Memory B cell (primary cell): ENCODE data around the gene SMARCD3.

Experiments
- ATAC-seq: fragments of 150-1000 bp; cut with Tn5 transposase; 2 replicates; pipeline ENCODE4 v1.10.0; 2021; ENCODE audit warnings: low read depth, mild to moderate bottlenecking, moderate library complexity
- DNase-seq, 2 donors: peaks; one replicate each; pipeline ENCODE4 v3.0.0; 2022; ENCODE audit warnings: low spot score in 2 of 2
- H3K27ac Mint-ChIP-seq: one replicate; pipeline ENCODE4 v1.8.0; 2022; ENCODE audit warnings: mild to moderate bottlenecking, moderate library complexity, mixed read lengths
- H3K27me3 Mint-ChIP-seq: one replicate; pipeline ENCODE4 v1.8.0; 2022; ENCODE audit warnings: mixed read lengths
- H3K36me3 Mint-ChIP-seq: one replicate; pipeline ENCODE4 v1.8.0; 2022; ENCODE audit warnings: mild to moderate bottlenecking, mixed read lengths
- H3K4me1 Mint-ChIP-seq: one replicate; pipeline ENCODE4 v1.8.0; 2022; ENCODE audit warnings: mixed read lengths
- H3K4me3 Mint-ChIP-seq: one replicate; pipeline ENCODE4 v1.8.0; 2022; ENCODE audit warnings: mild to moderate bottlenecking, moderate library complexity, mixed read lengths
- H3K9me3 Mint-ChIP-seq: one replicate; pipeline ENCODE4 v1.8.0; 2022; ENCODE audit warnings: mixed read lengths

The SMARCD3 gene

GRCh38 chr7:151209588-151209987, 38.9 kb downstream of the SMARCD3 start:
- DNase-seq (no peak), ATAC-seq (no peak)
- peaks cover 2% of the 10 kb centered on the region for H3K4me1 Mint-ChIP-seq
- H3K27ac Mint-ChIP-seq: no peak overlapping the region
- peaks cover 10% of the 10 kb centered on the region for H3K27me3 Mint-ChIP-seq
- H3K36me3 Mint-ChIP-seq: peaks cover 16% of the 10 kb centered on the region
- H3K9me3 Mint-ChIP-seq: no peaks in the 10 kb centered on the region
- H3K4me3 Mint-ChIP-seq: no peak overlapping the region

GRCh38 chr7:151208253-151208862, 40.1 kb downstream of the SMARCD3 start:
- Mint-ChIP-seq H3K36me3 (peaks cover 10% of the 10 kb centered on the region), H3K9me3 (no peaks in the 10 kb centered on the region), H3K27ac (no peak overlapping the region), H3K4me3 (no peak overlapping the region), H3K27me3 (peaks cover 10% of the 10 kb centered on the region), H3K4me1 (peaks cover 2% of the 10 kb centered on the region)
- no peak for DNase-seq
- no peak for ATAC-seq

- no peak for ATAC-seq
- Mint-ChIP-seq H3K27ac (no peak overlapping the region), H3K27me3 (peaks cover 10% of the 10 kb centered on the region), H3K36me3 (peaks cover 6% of the 10 kb centered on the region), H3K4me1 (peaks cover 2% of the 10 kb centered on the region), H3K4me3 (no peak overlapping the region), H3K9me3 (no peaks in the 10 kb centered on the region)
- no peak for DNase-seq
Measured at GRCh38 chr7:151207804-151208203, 40.7 kb downstream of the SMARCD3 start.

GRCh38 chr7:151207315-151207714, 41.2 kb downstream of the SMARCD3 start:
- H3K4me1 Mint-ChIP-seq: peaks cover 2% of the 10 kb centered on the region

GRCh38 chr7:151206914-151207313, 41.6 kb downstream of the SMARCD3 start:
- DNase-seq (no peak), ATAC-seq (no peak)
- no peaks in the 10 kb centered on the region for H3K9me3 Mint-ChIP-seq
- H3K4me1 Mint-ChIP-seq: peaks cover 2% of the 10 kb centered on the region
- peaks cover 10% of the 10 kb centered on the region for H3K27me3 Mint-ChIP-seq
- no peak overlapping the region for H3K4me3 Mint-ChIP-seq
- no peak overlapping the region for H3K27ac Mint-ChIP-seq
- H3K36me3 Mint-ChIP-seq: peaks cover 6% of the 10 kb centered on the region

More at GRCh38 chr7:151207315-151207714, 41.2 kb downstream of the SMARCD3 start:
- no peaks in the 10 kb centered on the region for H3K9me3 Mint-ChIP-seq
- peaks cover 10% of the 10 kb centered on the region for H3K27me3 Mint-ChIP-seq
- ATAC-seq: no peak
- no peak overlapping the region for H3K4me3 Mint-ChIP-seq
- H3K36me3 Mint-ChIP-seq: peaks cover 6% of the 10 kb centered on the region
- no peak for DNase-seq
- H3K27ac Mint-ChIP-seq: no peak overlapping the region

GRCh38 chr7:151205730-151206129, 42.8 kb downstream of the SMARCD3 start:
- ATAC-seq: no peak
- Mint-ChIP-seq H3K9me3 (no peaks in the 10 kb centered on the region), H3K27ac (no peak overlapping the region), H3K36me3 (peaks cover 3% of the 10 kb centered on the region), H3K4me3 (no peak overlapping the region), H3K27me3 (peaks cover 14% of the 10 kb centered on the region), H3K4me1 (peaks cover 2% of the 10 kb centered on the region)
- no peak for DNase-seq

GRCh38 chr7:151204383-151205032, 44.0 kb downstream of the SMARCD3 start:
- DNase-seq: no peak
- Mint-ChIP-seq H3K9me3 (no peaks in the 10 kb centered on the region), H3K4me1 (peaks cover 2% of the 10 kb centered on the region), H3K36me3 (no peaks in the 10 kb centered on the region), H3K27me3 (peaks cover 16% of the 10 kb centered on the region), H3K4me3 (no peak overlapping the region), H3K27ac (no peak overlapping the region)
- ATAC-seq: no peak

- no peak for DNase-seq
- ATAC-seq: no peak
- Mint-ChIP-seq H3K4me1 (peaks cover 2% of the 10 kb centered on the region), H3K36me3 (no peaks in the 10 kb centered on the region), H3K4me3 (no peak overlapping the region), H3K27ac (no peak overlapping the region), H3K9me3 (no peaks in the 10 kb centered on the region), H3K27me3 (peaks cover 18% of the 10 kb centered on the region)
Measured at GRCh38 chr7:151202836-151203235, 45.7 kb downstream of the SMARCD3 start.

GRCh38 chr7:151201751-151202150, 46.7 kb downstream of the SMARCD3 start:
- no peak overlapping the region for H3K4me3 Mint-ChIP-seq
- ATAC-seq (no peak), DNase-seq (no peak)
- no peaks in the 10 kb centered on the region for H3K4me1 Mint-ChIP-seq
- no peaks in the 10 kb centered on the region for H3K36me3 Mint-ChIP-seq
- H3K27ac Mint-ChIP-seq: no peak overlapping the region
- H3K9me3 Mint-ChIP-seq: no peaks in the 10 kb centered on the region
- H3K27me3 Mint-ChIP-seq: peaks cover 18% of the 10 kb centered on the region

GRCh38 chr7:151201344-151201743, 47.1 kb downstream of the SMARCD3 start:
- H3K4me1 Mint-ChIP-seq: no peaks in the 10 kb centered on the region
- DNase-seq (no peak), ATAC-seq (no peak)
- H3K9me3 Mint-ChIP-seq: no peaks in the 10 kb centered on the region
- peaks cover 18% of the 10 kb centered on the region for H3K27me3 Mint-ChIP-seq
- no peak overlapping the region for H3K4me3 Mint-ChIP-seq
- H3K27ac Mint-ChIP-seq: no peak overlapping the region
- no peaks in the 10 kb centered on the region for H3K36me3 Mint-ChIP-seq

GRCh38 chr7:151198945-151199848, 49.3 kb downstream of the SMARCD3 start:
- no peaks in the 10 kb centered on the region for H3K36me3 Mint-ChIP-seq
- ATAC-seq: no peak
- H3K27ac Mint-ChIP-seq: no peak overlapping the region
- H3K9me3 Mint-ChIP-seq: no peaks in the 10 kb centered on the region
- peaks cover 13% of the 10 kb centered on the region for H3K27me3 Mint-ChIP-seq
- DNase-seq: no peak
- H3K4me1 Mint-ChIP-seq: peaks cover 5% of the 10 kb centered on the region
- H3K4me3 Mint-ChIP-seq: no peak overlapping the region

- Mint-ChIP-seq H3K4me3 (no peak overlapping the region), H3K36me3 (no peaks in the 10 kb centered on the region), H3K27ac (no peak overlapping the region), H3K4me1 (peaks cover 5% of the 10 kb centered on the region), H3K27me3 (peaks cover 16% of the 10 kb centered on the region), H3K9me3 (no peaks in the 10 kb centered on the region)
- ATAC-seq (no peak), DNase-seq (no peak)
Measured at GRCh38 chr7:151197932-151198331, 50.6 kb downstream of the SMARCD3 start.

- H3K4me3 Mint-ChIP-seq: no peak overlapping the region
- H3K4me1 Mint-ChIP-seq: peaks cover 5% of the 10 kb centered on the region
- peaks cover 15% of the 10 kb centered on the region for H3K27me3 Mint-ChIP-seq
- H3K27ac Mint-ChIP-seq: no peak overlapping the region
- H3K9me3 Mint-ChIP-seq: no peaks in the 10 kb centered on the region
- no peaks in the 10 kb centered on the region for H3K36me3 Mint-ChIP-seq
- no peak for DNase-seq
- ATAC-seq: no peak
Measured at GRCh38 chr7:151195616-151196450, 52.7 kb downstream of the SMARCD3 start.
